CD4-positive, alpha-beta T cell treated with Interleukin-4 for 4 hours (primary cell): ENCODE data around the gene CD247.

Source experiments
- DNase-seq: peaks from one replicate; pipeline ENCODE4 v3.0.0-alpha.2; 2020

The CD247 gene

GRCh38 chr1:167457936-167458584 is 60.3 kb downstream of the CD247 start:
- no peak for DNase-seq

DNA sequence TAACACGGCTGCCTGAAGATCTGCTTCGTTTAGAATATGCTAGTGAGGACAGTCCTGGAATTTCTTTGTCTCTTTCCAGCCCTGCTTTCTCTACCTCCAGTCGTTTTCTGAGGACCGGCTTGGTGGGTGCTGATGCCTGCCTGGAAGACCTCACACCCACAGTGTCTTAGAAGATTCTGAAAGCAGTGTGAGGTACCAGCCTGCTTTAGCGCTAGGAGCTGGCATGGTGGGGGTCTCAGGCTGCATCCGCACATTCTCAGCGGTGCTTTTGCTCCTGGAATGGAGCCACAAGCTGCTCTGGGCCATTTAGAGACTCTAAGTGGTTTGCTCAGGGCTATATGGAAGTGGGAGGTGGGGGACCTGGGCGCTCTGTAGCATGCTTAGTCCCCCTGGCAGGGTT is 61.4 kb downstream of the CD247 start:
- DNase-seq = no peak

- no peak for DNase-seq
These were observed 61.8 kb downstream of the CD247 start for GRCh38 chr1:167456524-167456923.

GRCh38 chr1:167455786-167456446 is 62.4 kb downstream of the CD247 start:
- peak; percentile 45 for DNase-seq

- peak; percentile 73 for DNase-seq
These were observed 63.2 kb downstream of the CD247 start for GRCh38 chr1:167454894-167455785.

DNA sequence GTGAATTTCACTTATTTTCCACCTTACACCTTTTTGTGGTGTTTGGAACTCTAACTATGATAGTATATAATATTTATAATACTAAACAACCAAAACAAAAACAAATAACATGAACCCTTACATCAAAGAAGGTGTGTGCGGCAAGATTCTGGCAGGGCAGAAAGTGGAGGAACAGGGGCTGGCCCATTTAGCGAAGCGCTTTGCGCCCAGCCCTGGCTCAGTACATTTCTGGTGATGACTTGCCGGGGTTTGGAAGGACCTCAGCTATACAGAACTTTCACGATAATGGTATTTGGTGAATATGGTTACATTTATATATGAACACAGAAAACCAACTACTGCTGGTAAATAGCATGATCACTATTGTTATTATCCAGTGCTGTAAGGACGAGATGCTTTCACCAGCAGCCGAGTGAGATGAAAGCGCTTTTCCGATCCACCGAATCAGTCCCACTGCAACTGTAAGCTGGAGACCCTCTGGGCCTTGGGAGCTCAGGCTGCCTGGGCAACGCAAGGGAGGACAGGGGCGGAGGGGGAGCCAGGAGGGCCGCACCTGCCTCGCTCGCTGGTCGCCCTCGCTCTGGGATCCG is 63.9 kb downstream of the CD247 start:
- DNase-seq = no peak

GRCh38 chr1:167453123-167453522 is 65.2 kb downstream of the CD247 start:
- peak; percentile 49 for DNase-seq

DNA sequence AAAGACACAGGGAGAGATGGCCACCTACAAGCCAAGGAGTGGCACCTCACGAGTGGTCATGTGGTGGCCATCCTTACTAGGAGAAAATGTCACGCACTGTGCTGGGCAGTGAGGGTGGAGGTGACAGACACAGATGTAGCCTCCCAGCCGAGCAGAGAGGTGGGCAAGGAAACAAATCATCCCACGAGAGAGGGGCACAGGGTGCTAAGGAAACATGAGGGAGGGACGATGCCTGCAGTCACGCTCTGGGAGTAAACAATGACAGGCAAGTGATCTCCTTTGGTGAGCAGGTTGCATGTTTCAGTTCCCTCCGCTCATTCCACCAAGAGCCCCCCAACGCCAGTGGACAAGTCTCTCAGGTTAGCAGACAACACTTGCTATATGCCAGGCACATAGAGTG is 65.8 kb downstream of the CD247 start:
- no peak for DNase-seq

DNA sequence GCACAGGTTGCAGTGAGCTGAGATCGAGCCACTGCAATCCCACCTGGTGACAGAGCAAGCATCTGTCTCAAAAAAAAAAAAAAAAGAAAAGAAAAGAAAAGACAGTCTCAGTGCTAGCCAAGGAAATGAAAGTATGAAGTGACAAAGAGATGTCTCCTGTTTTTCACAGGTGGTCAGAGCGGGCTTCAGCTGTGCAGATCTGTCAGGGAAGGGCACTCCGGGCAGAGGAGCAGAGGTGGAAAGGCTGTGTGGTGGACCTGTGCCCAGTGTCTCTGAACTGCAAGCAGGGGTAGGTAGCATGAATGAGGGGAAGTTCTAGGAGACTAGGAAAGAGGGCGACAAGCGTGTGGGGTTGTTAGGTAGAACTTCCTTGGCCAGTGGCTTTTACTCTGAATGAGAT is 67.5 kb downstream of the CD247 start:
- no peak for DNase-seq

DNA sequence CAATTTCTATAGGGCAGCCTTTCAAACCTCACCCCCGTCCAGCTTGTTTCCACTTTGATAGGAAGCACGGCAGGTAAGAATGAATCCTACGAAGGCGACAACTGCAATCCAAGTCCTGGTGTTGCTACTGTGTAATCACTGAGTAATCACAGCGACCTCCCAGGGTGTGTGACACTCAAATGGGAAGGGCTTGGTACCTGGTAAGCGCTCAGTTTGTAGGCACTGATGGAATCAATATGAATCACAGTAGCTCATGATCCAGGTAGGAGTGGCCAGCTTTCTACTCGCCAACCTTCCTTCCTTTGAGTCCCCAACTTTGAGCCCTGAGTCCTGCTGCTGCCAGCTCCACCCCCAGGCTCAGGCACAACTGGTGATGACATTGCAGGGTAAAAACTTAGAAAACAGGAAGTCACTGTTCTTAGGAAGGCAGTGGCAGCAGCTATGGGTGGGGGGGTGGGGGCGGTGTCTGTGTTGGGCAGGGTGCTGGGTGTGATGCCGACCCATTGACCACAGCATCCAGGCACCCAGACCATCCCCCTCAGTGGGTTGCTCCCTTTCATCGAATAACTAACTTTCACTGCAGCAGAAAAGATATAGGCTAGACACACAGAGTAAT is 70.7 kb downstream of the CD247 start:
- peak; percentile 94 for DNase-seq

DNA sequence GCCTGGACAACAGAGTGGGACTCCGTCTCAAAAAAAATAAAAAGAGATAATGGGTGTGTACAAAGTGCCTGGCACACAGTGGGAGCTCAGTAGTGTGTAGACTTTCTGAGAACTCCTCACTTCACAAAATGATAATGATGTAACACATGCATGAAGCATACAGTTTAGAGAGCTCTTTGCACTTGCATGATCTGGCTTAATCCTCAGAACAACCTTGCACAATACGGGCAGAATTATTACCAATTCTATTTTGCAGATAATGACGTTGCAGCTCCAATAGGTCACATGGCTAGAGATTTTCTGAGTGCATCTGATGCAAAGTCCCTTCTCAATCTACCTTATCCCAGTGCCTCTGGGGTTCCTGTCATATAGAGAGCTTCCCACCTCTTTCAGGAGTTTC is 71.4 kb downstream of the CD247 start:
- DNase-seq = no peak

GRCh38 chr1:167443757-167444156 is 74.6 kb downstream of the CD247 start:
- DNase-seq = no peak

GRCh38 chr1:167442854-167443565 is 75.3 kb downstream of the CD247 start:
- DNase-seq = no peak

- DNase-seq = peak; percentile 89
These were observed 76.0 kb downstream of the CD247 start for GRCh38 chr1:167442142-167442848.

DNA sequence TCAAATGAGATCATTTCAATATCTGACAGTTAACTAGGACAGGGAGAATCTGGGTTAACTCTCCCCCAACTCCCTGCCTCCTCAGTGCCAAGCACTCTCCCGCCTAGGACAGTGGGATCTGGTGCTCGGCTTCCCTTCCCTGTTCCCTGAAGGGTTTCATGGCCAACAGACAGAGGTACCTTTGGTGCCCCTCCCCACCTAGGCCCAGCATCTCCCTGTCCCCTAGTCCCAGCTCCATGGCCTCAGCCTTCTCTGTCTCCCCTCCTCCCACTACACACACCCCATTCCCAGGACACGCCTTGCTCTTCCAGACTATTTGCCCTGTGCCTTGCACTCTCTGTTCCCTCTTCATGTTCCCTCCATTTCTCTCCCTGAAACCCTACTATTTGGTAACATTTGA is 77.1 kb downstream of the CD247 start:
- no peak for DNase-seq

GRCh38 chr1:167440776-167441175 is 77.6 kb downstream of the CD247 start:
- DNase-seq = no peak

- no peak for DNase-seq
These were observed 78.0 kb downstream of the CD247 start for GRCh38 chr1:167440345-167440744.

- no peak for DNase-seq
These were observed 78.9 kb downstream of the CD247 start for GRCh38 chr1:167439301-167439988.

GRCh38 chr1:167438171-167439138 is 79.9 kb downstream of the CD247 start:
- DNase-seq = no peak

- no peak for DNase-seq
These were observed 82.8 kb downstream of the CD247 start for GRCh38 chr1:167435484-167435883.
